Measurements from ENCODE around the gene HMMR. TPM values are rescaled to one million over a fixed set of nuclear protein-coding genes. Genes with fewer than 3 reads are reported as not detected.

Gene HMMR
- total and polyA plus RNA-seq, 2 of the 4 experiments (the other 2 are of a cell fraction): 13.0 to 24.6 TPM

GRCh38 chr5:163531272-163531671 is 70.8 kb downstream of the HMMR start:
- Histone ChIP-seq H4K5ac (ENCODE audit: low read depth, low read length) (no peak overlapping the region), H2AK5ac (ENCODE audit: low read depth, low read length) (no peak overlapping the region), H2BK120ac (ENCODE audit: low read depth, low read length) (no peak overlapping the region), H3K27me3 (ENCODE audit: control insufficient read depth, insufficient read depth, low read length) (no peaks in the 10 kb centered on the region), H3K9me3 (ENCODE audit: control insufficient read depth, insufficient read depth, low read length) (no peaks in the 10 kb centered on the region), H2AK9ac (replicated peaks; ENCODE audit: low read depth, low read length, poor library complexity) (no peak overlapping the region), H3K9ac (ENCODE audit: low read depth, low read length) (no peak overlapping the region), H4K20me1 (ENCODE audit: insufficient read depth, low read length) (no peaks in the 10 kb centered on the region), H3K14ac (replicated peaks; ENCODE audit: low read depth, low read length) (no peak overlapping the region), H4K91ac (ENCODE audit: insufficient read depth, low read depth, low read length) (no peak overlapping the region), H2BK5ac (ENCODE audit: low read depth, low read length, poor library complexity, severe bottlenecking) (no peak overlapping the region), H3K4me3 (ENCODE audit: insufficient read depth, low read depth, low read length) (no peak overlapping the region), H3K23ac (ENCODE audit: low read depth, low read length) (no peak overlapping the region), H2AFZ (replicated peaks; ENCODE audit: low read length, poor library complexity) (no peak overlapping the region), H2BK15ac (ENCODE audit: low read depth, low read length) (no peak overlapping the region), H3K79me1 (ENCODE audit: low read depth in 1 of 2, low read length in 2 of 2) (no peaks in the 10 kb centered on the region), H3K9me1 (ENCODE audit: insufficient read depth, low read length) (no peaks in the 10 kb centered on the region), H4K8ac (ENCODE audit: low read depth in 2 of 2, low read length in 2 of 2) (no peak overlapping the region), H3K4ac (ENCODE audit: low read depth, low read length) (no peak overlapping the region), H2BK20ac (ENCODE audit: low read depth, low read length) (no peak overlapping the region), H3K18ac (ENCODE audit: low read depth, low read length) (no peak overlapping the region), H3K56ac (ENCODE audit: extremely low read depth, insufficient read depth, low read length) (no peak overlapping the region), H3K36me3 (ENCODE audit: control insufficient read depth, insufficient read depth, low read length) (no peaks in the 10 kb centered on the region), H3K4me2 (ENCODE audit: low read depth, low read length) (no peak overlapping the region), H3K27ac (ENCODE audit: insufficient read depth, low read length) (no peak overlapping the region), H3K4me1 (ENCODE audit: control insufficient read depth, insufficient read depth, low read length) (no peaks in the 10 kb centered on the region)
- in situ Hi-C loops (cut with MboI; ENCODE audit: low sequenced_read_pairs): no loop called here
- no TSS peak for BruUV-seq (replicated peaks)
- intact Hi-C loops (cut with micrococcal nuclease): no loop called here
- dilution Hi-C loops (cut with HindIII; ENCODE audit: low sequenced_read_pairs, unreplicated experiment): no loop called here
- DNase-seq (no peak), ATAC-seq (ENCODE audit: low read depth) (no peak)
- ChIA-PET CTCF (no interaction called here), POLR2A (ENCODE audit: unreplicated experiment) (no interaction called here)
- no CpG with 5 or more reads among the region's 3 CpGs for WGBS, 2 experiments (ENCODE audit: extremely low coverage in 2 of 2, insufficient read length in 1 of 2)
- no peak for TF ChIP-seq RCOR1 (IDR thresholded peaks at IDR 0.05; ENCODE audit: insufficient replicate concordance, low read length)
- TF ChIP-seq CTCF (conservative IDR thresholded peaks at IDR 0.05; ENCODE audit: low read depth, low read length): no peak

Measured in IMR-90 (cell line).